ENCODE data around the gene ANAPC16.
"Not testable (repeated sequence)": the region's sequence is repeated elsewhere in the genome, so short reads cannot be mapped to it uniquely, and the experiment has no call there.

ANAPC16 gene

GRCh38 chr10:72221278-72221677 is 5.5 kb downstream of the ANAPC16 start:
- H3K4me3 ChIP-seq (ENCODE audit: low read length), result no peak overlapping the region
- DNase-seq (ENCODE audit: low read depth), result no peak
- TF ChIP-seq CTCF (IDR thresholded peaks at IDR 0.05; ENCODE audit: insufficient read depth, low read depth, low read length, missing control alignments), result no peak

GRCh38 chr10:72223743-72224101 is 7.9 kb downstream of the ANAPC16 start:
- no peak for DNase-seq (ENCODE audit: low read depth)
- TF ChIP-seq CTCF (IDR thresholded peaks at IDR 0.05; ENCODE audit: insufficient read depth, low read depth, low read length, missing control alignments), result no peak
- H3K4me3 ChIP-seq (ENCODE audit: low read length), result no peak overlapping the region

DNA sequence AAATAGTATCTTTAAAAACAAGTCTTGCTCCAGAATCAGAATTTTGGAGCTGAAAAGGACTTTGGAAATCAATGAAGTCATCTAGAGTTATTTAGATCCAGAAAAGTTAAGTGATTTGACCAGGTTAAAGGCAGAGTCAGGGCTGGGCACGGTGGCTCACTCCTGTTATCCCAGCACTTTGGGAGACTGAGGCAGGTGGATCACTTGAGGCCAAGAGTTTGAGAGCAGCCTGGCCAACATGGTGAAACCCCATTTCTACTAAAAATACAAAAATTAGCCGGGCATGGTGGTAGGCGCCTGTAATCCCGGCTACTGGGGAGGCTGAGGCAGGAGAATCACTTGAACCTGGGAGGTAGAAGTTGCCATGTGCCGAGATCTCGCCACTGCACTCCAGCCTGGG is 8.4 kb downstream of the ANAPC16 start:
- DNase-seq (ENCODE audit: low read depth); H3K4me3 ChIP-seq (ENCODE audit: low read length): not testable (repeated sequence)

- H3K4me3 ChIP-seq (ENCODE audit: low read length), result no peak overlapping the region
- no peak for DNase-seq (ENCODE audit: low read depth)
- TF ChIP-seq CTCF (IDR thresholded peaks at IDR 0.05; ENCODE audit: insufficient read depth, low read depth, low read length, missing control alignments), result no peak
Observed at GRCh38 chr10:72226418-72227027, 10.7 kb downstream of the ANAPC16 start.

GRCh38 chr10:72227826-72228225 is 12.0 kb downstream of the ANAPC16 start:
- no peak for DNase-seq (ENCODE audit: low read depth)
- no peak overlapping the region for H3K4me3 ChIP-seq (ENCODE audit: low read length)
- no peak for TF ChIP-seq CTCF (IDR thresholded peaks at IDR 0.05; ENCODE audit: insufficient read depth, low read depth, low read length, missing control alignments)

- no peak for TF ChIP-seq CTCF (IDR thresholded peaks at IDR 0.05; ENCODE audit: insufficient read depth, low read depth, low read length, missing control alignments)
- no peak overlapping the region for H3K4me3 ChIP-seq (ENCODE audit: low read length)
Observed at GRCh38 chr10:72228318-72228751, 12.5 kb downstream of the ANAPC16 start.

DNA sequence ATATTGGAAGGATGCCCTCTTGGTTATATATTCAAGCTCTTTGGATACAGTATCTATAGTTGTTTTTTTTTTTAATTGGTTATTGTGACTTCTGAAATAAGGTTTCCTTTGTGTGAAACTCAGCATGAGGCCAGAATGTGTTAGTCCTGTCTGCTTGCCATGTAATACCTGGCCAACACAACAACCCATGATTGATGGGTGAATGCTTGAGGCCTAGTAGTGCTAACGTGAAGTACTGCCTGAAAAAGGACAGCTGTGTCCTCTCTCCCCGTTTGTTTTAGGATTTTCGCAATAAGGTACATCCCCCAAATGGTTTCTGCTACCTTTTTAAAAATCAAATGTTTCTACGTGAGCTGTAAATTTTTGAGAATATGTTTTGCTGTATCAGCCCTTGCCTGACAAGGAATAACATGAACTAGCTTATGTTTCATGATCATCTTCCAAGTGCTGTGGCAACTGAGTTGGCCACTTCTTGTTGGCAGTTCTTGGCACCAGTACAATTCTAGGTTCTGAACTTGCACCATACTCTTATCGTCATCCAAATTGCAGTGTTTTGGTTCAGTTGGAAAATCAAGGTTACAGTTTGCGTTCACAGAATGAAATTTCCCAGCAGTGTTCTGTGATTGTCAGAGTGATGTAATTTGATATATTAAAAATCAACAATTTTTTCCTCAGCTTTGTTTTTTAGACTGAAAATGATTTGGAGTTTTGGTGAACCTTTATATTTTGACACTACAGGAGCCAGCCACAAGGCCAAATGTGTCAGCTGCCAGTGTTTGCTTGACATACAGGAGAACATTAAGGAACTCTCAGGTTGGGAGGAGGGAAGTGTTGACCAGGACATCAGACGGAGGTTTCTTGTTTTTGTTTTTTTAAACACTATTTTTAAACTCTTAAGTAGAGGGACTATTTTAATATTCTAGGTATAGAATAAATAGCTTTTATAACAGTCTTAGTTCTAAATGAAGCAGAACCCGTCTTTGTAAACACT is 13.7 kb downstream of the ANAPC16 start:
- TF ChIP-seq CTCF (IDR thresholded peaks at IDR 0.05; ENCODE audit: insufficient read depth, low read depth, low read length, missing control alignments), result no peak
- peak; percentile 14 for DNase-seq (ENCODE audit: low read depth)

More at GRCh38 chr10:72228318-72228751, 12.5 kb downstream of the ANAPC16 start:
- DNase-seq (ENCODE audit: low read depth), result no peak

More for the DNA sequence above, 13.7 kb downstream of the ANAPC16 start:
- no peak overlapping the region for H3K4me3 ChIP-seq (ENCODE audit: low read length)

All from epithelial cell of esophagus (primary cell).